HepG2 (cell line): ENCODE measurements around the gene WDR54. TPM values are rescaled to one million over a fixed set of nuclear protein-coding genes. Genes with fewer than 3 reads are reported as not detected.

Source experiments
- EZH2 ChIP-seq: conservative IDR thresholded peaks from 2 replicates; pipeline ENCODE4 v1.6.1; 2012; ENCODE audit warnings: mild to moderate bottlenecking, low read depth, low read length, moderate library complexity
- RFX5 ChIP-seq: IDR thresholded peaks from 2 replicates; pipeline ENCODE4 v1.6.1; 2011; ENCODE audit warnings: low read depth, low read length, improper control_type of control experiment
- SMYD3 ChIP-seq: sonication (generic); formaldehyde crosslinking; IDR thresholded peaks from 2 replicates; pipeline ENCODE4 v1.8.1; 2023; ENCODE audit warnings: mild to moderate bottlenecking, missing genetic modification reagents
- ZNF224 ChIP-seq: sonication (generic); formaldehyde crosslinking; IDR thresholded peaks from 2 replicates; pipeline ENCODE4 v1.5.0; 2020; ENCODE audit warnings: mild to moderate bottlenecking, missing genetic modification reagents
- ZNF263 ChIP-seq: sonication (generic); formaldehyde crosslinking; IDR thresholded peaks from 2 replicates; pipeline ENCODE4 v1.4.0; 2020; ENCODE audit warnings: missing genetic modification reagents
- ZNF337 ChIP-seq: sonication (generic); formaldehyde crosslinking; IDR thresholded peaks from 2 replicates; pipeline ENCODE4 v1.5.1; 2020; ENCODE audit warnings: missing genetic modification reagents, low read depth, mild to moderate bottlenecking, borderline replicate concordance
- ZNF557 ChIP-seq: sonication (generic); formaldehyde crosslinking; IDR thresholded peaks from 2 replicates; pipeline ENCODE4 v1.4.0; 2020; ENCODE audit warnings: missing genetic modification reagents
- ZNF761 ChIP-seq: sonication (generic); formaldehyde crosslinking; conservative IDR thresholded peaks from 2 replicates; pipeline ENCODE4 v1.4.0; 2020; ENCODE audit warnings: mild to moderate bottlenecking, missing genetic modification reagents
- ZNF816 ChIP-seq: sonication (generic); formaldehyde crosslinking; IDR thresholded peaks from 2 replicates; pipeline ENCODE4 v1.8.0; 2022; ENCODE audit warnings: missing genetic modification reagents, mild to moderate bottlenecking, borderline replicate concordance
- polyA plus RNA-seq, 8 experiments: library from polyadenylated mRNA; depleted of rRNA in 3 of 8; stranded (reverse) in 7 of 8; unstranded in 1 of 8; fragments of >200 nt; fragmentation: Illumina TruSeq in 4 of 8; extraction: Trizol in 4 of 8; gene quantifications; 2 replicates each; pipeline versions ENCODE4 v1.2.1 to v1.2.3, GENCODE V29; 2011 to 2016; ENCODE audit warnings: low read depth in 4 of 8, missing spikeins in 1 of 8, mixed read lengths in 1 of 8; ENCODE audit not compliant: insufficient read depth in 1 of 8
- total RNA-seq, 5 experiments: library from RNA; depleted of rRNA; stranded (reverse); fragments of >200 nt; fragmentation: Illumina TruSeq; extraction: Trizol; gene quantifications; 2 replicates each; pipeline ENCODE4 v1.2.3, GENCODE V29; 2016; ENCODE audit warnings: low read depth in 1 of 5
- TF ChIP-seq, protein P1 (sequence below): sonication (generic); formaldehyde crosslinking; IDR thresholded peaks from 2 replicates; pipeline ENCODE4 v1.4.0; 2020; ENCODE audit warnings: missing genetic modification reagents, borderline replicate concordance
- TF ChIP-seq, protein P2 (sequence below): sonication (generic); formaldehyde crosslinking; conservative IDR thresholded peaks from 2 replicates; pipeline ENCODE4 v1.8.1; 2023; ENCODE audit warnings: missing genetic modification reagents
- TF ChIP-seq, protein P3 (sequence below): sonication (generic); formaldehyde crosslinking; IDR thresholded peaks from 2 replicates; pipeline ENCODE4 v1.4.0; 2020; ENCODE audit warnings: missing genetic modification reagents
- TF ChIP-seq, protein P4 (sequence below): sonication (generic); formaldehyde crosslinking; IDR thresholded peaks from 2 replicates; pipeline ENCODE4 v1.5.1; 2020; ENCODE audit warnings: missing genetic modification reagents, mild to moderate bottlenecking, borderline replicate concordance
- TF ChIP-seq, protein P5 (sequence below): sonication (generic); formaldehyde crosslinking; IDR thresholded peaks from 2 replicates; pipeline ENCODE4 v1.4.0; 2020; ENCODE audit warnings: missing genetic modification reagents
- TF ChIP-seq, protein P6 (sequence below): sonication (generic); formaldehyde crosslinking; IDR thresholded peaks from 2 replicates; pipeline ENCODE4 v1.5.1; 2020; ENCODE audit warnings: mild to moderate bottlenecking, missing genetic modification reagents, borderline replicate concordance

Gene WDR54
- total and polyA plus RNA-seq, 2 of the 13 experiments (the other 11 are each of a cell fraction or from before 2014, with no cell fraction given): 2.0 to 17.3 TPM

DNA sequence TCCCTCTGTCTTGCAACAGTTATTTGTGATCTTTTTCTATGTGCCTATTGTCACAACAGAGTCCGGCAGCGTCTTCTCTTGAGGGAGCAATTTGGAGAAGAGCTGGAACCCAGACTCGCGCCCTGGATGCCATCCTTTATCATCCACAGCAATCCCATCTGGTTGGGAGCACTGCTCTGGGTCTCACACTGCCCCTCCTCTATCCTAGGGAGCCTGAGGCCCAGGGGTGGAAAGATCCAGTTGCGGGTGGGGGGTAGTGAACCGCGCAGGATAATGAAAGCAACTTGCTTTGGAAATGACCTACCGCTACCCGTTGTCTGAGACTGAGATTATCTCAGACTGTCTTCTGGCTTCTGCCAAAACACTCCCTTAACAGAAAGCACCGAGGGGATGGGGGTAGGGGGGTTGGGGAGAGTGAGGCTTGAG, 37.4 kb downstream of the WDR54 start (continued):
- TF ChIP-seq, protein P1, sequence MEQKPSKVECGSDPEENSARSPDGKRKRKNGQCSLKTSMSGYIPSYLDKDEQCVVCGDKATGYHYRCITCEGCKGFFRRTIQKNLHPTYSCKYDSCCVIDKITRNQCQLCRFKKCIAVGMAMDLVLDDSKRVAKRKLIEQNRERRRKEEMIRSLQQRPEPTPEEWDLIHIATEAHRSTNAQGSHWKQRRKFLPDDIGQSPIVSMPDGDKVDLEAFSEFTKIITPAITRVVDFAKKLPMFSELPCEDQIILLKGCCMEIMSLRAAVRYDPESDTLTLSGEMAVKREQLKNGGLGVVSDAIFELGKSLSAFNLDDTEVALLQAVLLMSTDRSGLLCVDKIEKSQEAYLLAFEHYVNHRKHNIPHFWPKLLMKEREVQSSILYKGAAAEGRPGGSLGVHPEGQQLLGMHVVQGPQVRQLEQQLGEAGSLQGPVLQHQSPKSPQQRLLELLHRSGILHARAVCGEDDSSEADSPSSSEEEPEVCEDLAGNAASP: no peak
- TF ChIP-seq ZNF816 (CRISPR knock-in tag): no peak
- TF ChIP-seq, protein P2, sequence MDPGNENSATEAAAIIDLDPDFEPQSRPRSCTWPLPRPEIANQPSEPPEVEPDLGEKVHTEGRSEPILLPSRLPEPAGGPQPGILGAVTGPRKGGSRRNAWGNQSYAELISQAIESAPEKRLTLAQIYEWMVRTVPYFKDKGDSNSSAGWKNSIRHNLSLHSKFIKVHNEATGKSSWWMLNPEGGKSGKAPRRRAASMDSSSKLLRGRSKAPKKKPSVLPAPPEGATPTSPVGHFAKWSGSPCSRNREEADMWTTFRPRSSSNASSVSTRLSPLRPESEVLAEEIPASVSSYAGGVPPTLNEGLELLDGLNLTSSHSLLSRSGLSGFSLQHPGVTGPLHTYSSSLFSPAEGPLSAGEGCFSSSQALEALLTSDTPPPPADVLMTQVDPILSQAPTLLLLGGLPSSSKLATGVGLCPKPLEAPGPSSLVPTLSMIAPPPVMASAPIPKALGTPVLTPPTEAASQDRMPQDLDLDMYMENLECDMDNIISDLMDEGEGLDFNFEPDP (CRISPR knock-in tag): 0 out of 2 replicates have a peak, but pooled peaks have one; percentile 30
- TF ChIP-seq, protein P3, sequence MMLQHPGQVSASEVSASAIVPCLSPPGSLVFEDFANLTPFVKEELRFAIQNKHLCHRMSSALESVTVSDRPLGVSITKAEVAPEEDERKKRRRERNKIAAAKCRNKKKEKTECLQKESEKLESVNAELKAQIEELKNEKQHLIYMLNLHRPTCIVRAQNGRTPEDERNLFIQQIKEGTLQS (CRISPR knock-in tag): no peak
- TF ChIP-seq ZNF557 (CRISPR knock-in tag): no peak
- TF ChIP-seq ZNF263: peak; percentile 53; the same call in 1 of the 2 replicates
- TF ChIP-seq, protein P4, sequence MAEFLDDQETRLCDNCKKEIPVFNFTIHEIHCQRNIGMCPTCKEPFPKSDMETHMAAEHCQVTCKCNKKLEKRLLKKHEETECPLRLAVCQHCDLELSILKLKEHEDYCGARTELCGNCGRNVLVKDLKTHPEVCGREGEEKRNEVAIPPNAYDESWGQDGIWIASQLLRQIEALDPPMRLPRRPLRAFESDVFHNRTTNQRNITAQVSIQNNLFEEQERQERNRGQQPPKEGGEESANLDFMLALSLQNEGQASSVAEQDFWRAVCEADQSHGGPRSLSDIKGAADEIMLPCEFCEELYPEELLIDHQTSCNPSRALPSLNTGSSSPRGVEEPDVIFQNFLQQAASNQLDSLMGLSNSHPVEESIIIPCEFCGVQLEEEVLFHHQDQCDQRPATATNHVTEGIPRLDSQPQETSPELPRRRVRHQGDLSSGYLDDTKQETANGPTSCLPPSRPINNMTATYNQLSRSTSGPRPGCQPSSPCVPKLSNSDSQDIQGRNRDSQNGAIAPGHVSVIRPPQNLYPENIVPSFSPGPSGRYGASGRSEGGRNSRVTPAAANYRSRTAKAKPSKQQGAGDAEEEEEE (CRISPR knock-in tag): 0 out of 2 replicates have a peak, but pooled peaks have one; percentile 28
- no peak; the same call in 1 of the 2 replicates for TF ChIP-seq ZNF224 (CRISPR knock-in tag)
- no peak for TF ChIP-seq RFX5
- no peak for TF ChIP-seq ZNF337 (CRISPR knock-in tag)
- no peak for TF ChIP-seq SMYD3 (CRISPR knock-in tag)
- TF ChIP-seq, protein P5, sequence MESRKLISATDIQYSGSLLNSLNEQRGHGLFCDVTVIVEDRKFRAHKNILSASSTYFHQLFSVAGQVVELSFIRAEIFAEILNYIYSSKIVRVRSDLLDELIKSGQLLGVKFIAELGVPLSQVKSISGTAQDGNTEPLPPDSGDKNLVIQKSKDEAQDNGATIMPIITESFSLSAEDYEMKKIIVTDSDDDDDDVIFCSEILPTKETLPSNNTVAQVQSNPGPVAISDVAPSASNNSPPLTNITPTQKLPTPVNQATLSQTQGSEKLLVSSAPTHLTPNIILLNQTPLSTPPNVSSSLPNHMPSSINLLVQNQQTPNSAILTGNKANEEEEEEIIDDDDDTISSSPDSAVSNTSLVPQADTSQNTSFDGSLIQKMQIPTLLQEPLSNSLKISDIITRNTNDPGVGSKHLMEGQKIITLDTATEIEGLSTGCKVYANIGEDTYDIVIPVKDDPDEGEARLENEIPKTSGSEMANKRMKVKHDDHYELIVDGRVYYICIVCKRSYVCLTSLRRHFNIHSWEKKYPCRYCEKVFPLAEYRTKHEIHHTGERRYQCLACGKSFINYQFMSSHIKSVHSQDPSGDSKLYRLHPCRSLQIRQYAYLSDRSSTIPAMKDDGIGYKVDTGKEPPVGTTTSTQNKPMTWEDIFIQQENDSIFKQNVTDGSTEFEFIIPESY (CRISPR knock-in tag): no peak
- TF ChIP-seq ZNF761 (CRISPR knock-in tag): no peak
- TF ChIP-seq, protein P6, sequence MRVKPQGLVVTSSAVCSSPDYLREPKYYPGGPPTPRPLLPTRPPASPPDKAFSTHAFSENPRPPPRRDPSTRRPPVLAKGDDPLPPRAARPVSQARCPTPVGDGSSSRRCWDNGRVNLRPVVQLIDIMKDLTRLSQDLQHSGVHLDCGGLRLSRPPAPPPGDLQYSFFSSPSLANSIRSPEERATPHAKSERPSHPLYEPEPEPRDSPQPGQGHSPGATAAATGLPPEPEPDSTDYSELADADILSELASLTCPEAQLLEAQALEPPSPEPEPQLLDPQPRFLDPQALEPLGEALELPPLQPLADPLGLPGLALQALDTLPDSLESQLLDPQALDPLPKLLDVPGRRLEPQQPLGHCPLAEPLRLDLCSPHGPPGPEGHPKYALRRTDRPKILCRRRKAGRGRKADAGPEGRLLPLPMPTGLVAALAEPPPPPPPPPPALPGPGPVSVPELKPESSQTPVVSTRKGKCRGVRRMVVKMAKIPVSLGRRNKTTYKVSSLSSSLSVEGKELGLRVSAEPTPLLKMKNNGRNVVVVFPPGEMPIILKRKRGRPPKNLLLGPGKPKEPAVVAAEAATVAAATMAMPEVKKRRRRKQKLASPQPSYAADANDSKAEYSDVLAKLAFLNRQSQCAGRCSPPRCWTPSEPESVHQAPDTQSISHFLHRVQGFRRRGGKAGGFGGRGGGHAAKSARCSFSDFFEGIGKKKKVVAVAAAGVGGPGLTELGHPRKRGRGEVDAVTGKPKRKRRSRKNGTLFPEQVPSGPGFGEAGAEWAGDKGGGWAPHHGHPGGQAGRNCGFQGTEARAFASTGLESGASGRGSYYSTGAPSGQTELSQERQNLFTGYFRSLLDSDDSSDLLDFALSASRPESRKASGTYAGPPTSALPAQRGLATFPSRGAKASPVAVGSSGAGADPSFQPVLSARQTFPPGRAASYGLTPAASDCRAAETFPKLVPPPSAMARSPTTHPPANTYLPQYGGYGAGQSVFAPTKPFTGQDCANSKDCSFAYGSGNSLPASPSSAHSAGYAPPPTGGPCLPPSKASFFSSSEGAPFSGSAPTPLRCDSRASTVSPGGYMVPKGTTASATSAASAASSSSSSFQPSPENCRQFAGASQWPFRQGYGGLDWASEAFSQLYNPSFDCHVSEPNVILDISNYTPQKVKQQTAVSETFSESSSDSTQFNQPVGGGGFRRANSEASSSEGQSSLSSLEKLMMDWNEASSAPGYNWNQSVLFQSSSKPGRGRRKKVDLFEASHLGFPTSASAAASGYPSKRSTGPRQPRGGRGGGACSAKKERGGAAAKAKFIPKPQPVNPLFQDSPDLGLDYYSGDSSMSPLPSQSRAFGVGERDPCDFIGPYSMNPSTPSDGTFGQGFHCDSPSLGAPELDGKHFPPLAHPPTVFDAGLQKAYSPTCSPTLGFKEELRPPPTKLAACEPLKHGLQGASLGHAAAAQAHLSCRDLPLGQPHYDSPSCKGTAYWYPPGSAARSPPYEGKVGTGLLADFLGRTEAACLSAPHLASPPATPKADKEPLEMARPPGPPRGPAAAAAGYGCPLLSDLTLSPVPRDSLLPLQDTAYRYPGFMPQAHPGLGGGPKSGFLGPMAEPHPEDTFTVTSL (CRISPR knock-in tag): no peak
- TF ChIP-seq EZH2: no peak
